ENCODE measurements around the gene HSPA8. TPM values are rescaled to one million over a fixed set of nuclear protein-coding genes. Genes with fewer than 3 reads are reported as not detected.

Gene HSPA8
- total RNA-seq, 2 experiments from 2014 or later, result 1,255 to 1,315 TPM

DNA sequence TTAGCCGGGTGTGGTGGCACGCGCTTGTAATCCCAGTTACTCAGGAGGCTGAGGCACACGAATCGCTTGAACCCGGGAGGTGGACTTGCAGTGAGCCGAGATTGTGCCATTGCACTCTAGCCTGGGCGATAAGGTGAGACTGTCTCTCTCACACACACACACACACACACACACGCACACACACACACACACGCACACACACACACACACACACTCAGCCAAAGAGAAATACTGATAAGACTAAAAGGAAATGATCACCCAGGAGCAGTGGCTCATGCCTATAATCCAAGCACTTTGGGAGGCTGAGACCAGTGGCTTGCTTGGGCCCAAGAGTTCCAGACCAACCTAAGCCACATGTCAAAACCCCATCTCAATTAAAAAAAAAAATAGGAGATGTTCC is 20.8 kb downstream of the HSPA8 start:
- no peaks in the 10 kb centered on the region for H3K36me3 Mint-ChIP-seq (ENCODE audit: low read depth)
- H3K4me3 Mint-ChIP-seq, result no peak overlapping the region
- CTCF ChIA-PET, result interaction anchor here (0.6 kb wide), 1 partner anchor 169 kb away, joined by 3 read pairs; no protein-coding TSS in a partner anchor
- no peak for DNase-seq
- no peak overlapping the region for H3K27ac Mint-ChIP-seq
- intact Hi-C loops (cut with micrococcal nuclease), result no loop called here
- H3K9me3 Mint-ChIP-seq, result no peaks in the 10 kb centered on the region
- H3K27me3 Mint-ChIP-seq (ENCODE audit: low read depth), result no peaks in the 10 kb centered on the region
- H3K4me1 Mint-ChIP-seq (ENCODE audit: low read depth), result no peaks in the 10 kb centered on the region

- intact Hi-C loops (cut with micrococcal nuclease), result no loop called here
- no peaks in the 10 kb centered on the region for H3K9me3 Mint-ChIP-seq
- DNase-seq, result no peak
- no peaks in the 10 kb centered on the region for H3K27me3 Mint-ChIP-seq (ENCODE audit: low read depth)
- no peaks in the 10 kb centered on the region for H3K4me1 Mint-ChIP-seq (ENCODE audit: low read depth)
- CTCF ChIA-PET, result no interaction called here
- H3K27ac Mint-ChIP-seq, result no peak overlapping the region
- H3K36me3 Mint-ChIP-seq (ENCODE audit: low read depth), result no peaks in the 10 kb centered on the region
- H3K4me3 Mint-ChIP-seq, result no peak overlapping the region
These were observed 21.9 kb downstream of the HSPA8 start for GRCh38 chr11:123040111-123040432.

GRCh38 chr11:123035831-123036230 is 26.1 kb downstream of the HSPA8 start:
- Mint-ChIP-seq H3K36me3 (ENCODE audit: low read depth) (no peaks in the 10 kb centered on the region), H3K4me1 (ENCODE audit: low read depth) (no peaks in the 10 kb centered on the region), H3K4me3 (no peak overlapping the region), H3K9me3 (no peaks in the 10 kb centered on the region), H3K27ac (no peak overlapping the region), H3K27me3 (ENCODE audit: low read depth) (no peaks in the 10 kb centered on the region)
- DNase-seq, result no peak
- CTCF ChIA-PET, result interaction anchor here (0.7 to 2.0 kb wide), 6 partner anchors 9 to 211 kb away, joined by 3 to 7 read pairs (median 6); no protein-coding TSS in a partner anchor
- intact Hi-C loops (cut with micrococcal nuclease), result no loop called here

GRCh38 chr11:123034597-123034996 is 27.3 kb downstream of the HSPA8 start:
- DNase-seq, result no peak
- H3K9me3 Mint-ChIP-seq, result no peaks in the 10 kb centered on the region
- no peaks in the 10 kb centered on the region for H3K36me3 Mint-ChIP-seq (ENCODE audit: low read depth)
- CTCF ChIA-PET, result interaction anchor here (0.7 to 2.0 kb wide), 5 partner anchors 9 to 168 kb away, joined by 3 to 6 read pairs (median 3); no protein-coding TSS in a partner anchor
- no peak overlapping the region for H3K27ac Mint-ChIP-seq
- no peaks in the 10 kb centered on the region for H3K27me3 Mint-ChIP-seq (ENCODE audit: low read depth)
- no peaks in the 10 kb centered on the region for H3K4me1 Mint-ChIP-seq (ENCODE audit: low read depth)
- intact Hi-C loops (cut with micrococcal nuclease), result no loop called here
- H3K4me3 Mint-ChIP-seq, result no peak overlapping the region

DNA sequence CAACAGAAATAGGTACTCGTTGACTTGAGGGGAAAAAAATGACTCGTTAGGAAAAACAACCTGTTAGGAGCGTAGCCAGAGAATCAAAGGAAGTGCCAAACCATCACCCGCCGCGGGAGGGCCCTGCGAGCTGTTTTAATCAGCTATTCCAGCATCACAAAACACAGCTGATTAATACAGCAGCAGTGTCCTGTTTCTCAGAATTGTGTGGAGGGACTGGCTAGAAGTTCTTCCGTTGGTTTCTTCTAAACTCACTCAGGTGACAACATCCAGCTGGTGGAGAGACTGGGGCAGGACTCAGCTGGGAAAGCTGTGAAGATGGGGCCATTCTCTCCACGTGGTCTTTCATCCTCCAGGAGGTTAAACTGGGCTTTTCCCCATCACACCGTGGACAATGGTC is 28.0 kb downstream of the HSPA8 start:
- H3K9me3 Mint-ChIP-seq, result no peaks in the 10 kb centered on the region
- peak; percentile 38 for DNase-seq
- no peaks in the 10 kb centered on the region for H3K27me3 Mint-ChIP-seq (ENCODE audit: low read depth)
- H3K4me3 Mint-ChIP-seq, result no peak overlapping the region
- H3K36me3 Mint-ChIP-seq (ENCODE audit: low read depth), result no peaks in the 10 kb centered on the region
- no peak overlapping the region for H3K27ac Mint-ChIP-seq
- no peaks in the 10 kb centered on the region for H3K4me1 Mint-ChIP-seq (ENCODE audit: low read depth)
- CTCF ChIA-PET, result interaction anchor here (0.5 to 2.0 kb wide), 9 partner anchors 8 to 216 kb away, joined by 3 to 6 read pairs (median 3); no protein-coding TSS in a partner anchor
- intact Hi-C loops (cut with micrococcal nuclease), result no loop called here

DNA sequence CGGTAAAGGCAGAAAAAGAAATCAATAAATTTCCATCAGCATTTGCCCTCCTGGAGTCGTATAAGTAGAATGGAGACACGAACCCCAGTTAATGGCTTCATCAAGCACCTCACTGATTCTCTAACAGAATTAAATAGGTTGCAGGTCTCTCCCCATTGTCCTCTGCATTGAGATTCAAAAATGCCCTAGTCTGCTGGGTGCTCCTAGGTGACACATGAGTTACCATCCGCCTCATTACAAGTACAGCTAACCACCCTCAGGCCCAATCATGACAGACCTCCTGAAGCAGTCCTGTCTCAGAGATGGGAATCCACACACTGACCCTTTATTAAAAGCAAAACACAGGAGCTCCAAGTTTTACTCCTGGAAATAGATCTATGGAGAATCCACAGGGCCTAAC is 31.4 kb downstream of the HSPA8 start:
- Mint-ChIP-seq H3K9me3 (no peaks in the 10 kb centered on the region), H3K27ac (no peak overlapping the region), H3K4me3 (no peak overlapping the region), H3K4me1 (ENCODE audit: low read depth) (no peaks in the 10 kb centered on the region), H3K36me3 (ENCODE audit: low read depth) (no peaks in the 10 kb centered on the region), H3K27me3 (ENCODE audit: low read depth) (no peaks in the 10 kb centered on the region)
- no peak for DNase-seq
- CTCF ChIA-PET, result interaction anchor here (0.6 to 2.3 kb wide), 6 partner anchors 10 to 181 kb away, joined by 3 to 7 read pairs (median 4); no protein-coding TSS in a partner anchor
- intact Hi-C loops (cut with micrococcal nuclease), result no loop called here

DNA sequence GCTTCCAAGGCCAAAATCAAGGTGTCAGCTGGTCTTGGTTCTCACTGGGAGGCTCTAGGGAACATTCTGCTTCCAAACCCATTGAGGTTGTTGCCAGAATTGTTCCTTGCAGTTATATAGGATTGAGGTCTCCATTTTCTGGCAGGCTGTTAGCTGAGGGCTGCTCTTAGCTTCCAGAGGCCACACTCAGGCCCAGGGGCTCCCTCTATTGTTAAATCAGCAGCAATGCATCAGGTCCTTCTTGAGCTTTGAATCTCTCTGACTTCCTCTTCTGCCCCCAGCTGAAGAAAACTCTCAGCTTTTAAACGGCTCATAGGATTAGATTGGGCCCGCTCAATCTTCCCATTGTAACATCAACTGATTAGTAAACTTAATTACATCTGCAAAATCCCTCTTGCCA is 41.0 kb downstream of the HSPA8 start:
- intact Hi-C loops (cut with micrococcal nuclease), result loop anchor here (5.0 kb wide), 2 partner anchors 139 to 394 kb away; partner anchors contain the start of gene JHY
- no peaks in the 10 kb centered on the region for H3K36me3 Mint-ChIP-seq (ENCODE audit: low read depth)
- H3K4me1 Mint-ChIP-seq (ENCODE audit: low read depth), result peaks cover 6% of the 10 kb centered on the region
- no peaks in the 10 kb centered on the region for H3K9me3 Mint-ChIP-seq
- DNase-seq, result peak; percentile 47
- CTCF ChIA-PET, result interaction anchor here (0.6 to 7.9 kb wide), 27 partner anchors 9 to 443 kb away, joined by 3 to 193 read pairs (median 4); no protein-coding TSS in a partner anchor
- no peak overlapping the region for H3K27ac Mint-ChIP-seq
- no peaks in the 10 kb centered on the region for H3K27me3 Mint-ChIP-seq (ENCODE audit: low read depth)
- H3K4me3 Mint-ChIP-seq, result no peak overlapping the region

DNA sequence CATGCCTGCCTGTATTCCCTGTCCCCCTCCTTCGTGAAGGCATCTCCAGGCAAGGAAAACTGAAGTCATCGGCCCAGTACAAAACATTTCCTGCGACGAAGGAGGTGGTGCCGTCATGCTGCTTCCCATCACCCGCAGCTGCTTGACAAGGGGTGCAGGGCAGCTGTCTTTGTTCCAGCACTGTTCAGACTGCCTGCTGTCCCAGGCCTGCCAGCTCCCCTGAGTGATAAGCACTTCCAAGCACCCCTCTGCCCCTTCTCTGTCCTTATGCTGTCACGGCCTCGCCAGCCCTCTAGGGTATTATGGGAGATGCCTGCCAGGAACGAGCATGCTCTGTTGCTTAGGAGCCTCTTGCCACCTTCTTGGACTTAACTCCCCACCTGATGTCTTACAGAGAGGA is 43.2 kb downstream of the HSPA8 start:
- H3K4me3 Mint-ChIP-seq, result no peak overlapping the region
- intact Hi-C loops (cut with micrococcal nuclease), result no loop called here
- peaks cover 6% of the 10 kb centered on the region for H3K4me1 Mint-ChIP-seq (ENCODE audit: low read depth)
- H3K36me3 Mint-ChIP-seq (ENCODE audit: low read depth), result no peaks in the 10 kb centered on the region
- no peak overlapping the region for H3K27ac Mint-ChIP-seq
- H3K27me3 Mint-ChIP-seq (ENCODE audit: low read depth), result no peaks in the 10 kb centered on the region
- DNase-seq, result no peak
- CTCF ChIA-PET, result interaction anchor here (1.1 to 7.9 kb wide), 2 partner anchors 106 to 157 kb away, joined by 3 to 193 read pairs; no protein-coding TSS in a partner anchor
- H3K9me3 Mint-ChIP-seq, result no peaks in the 10 kb centered on the region

- Mint-ChIP-seq H3K27me3 (ENCODE audit: low read depth) (no peaks in the 10 kb centered on the region), H3K9me3 (no peaks in the 10 kb centered on the region), H3K4me3 (no peak overlapping the region), H3K36me3 (ENCODE audit: low read depth) (no peaks in the 10 kb centered on the region), H3K4me1 (ENCODE audit: low read depth) (no peaks in the 10 kb centered on the region), H3K27ac (no peak overlapping the region)
- CTCF ChIA-PET, result interaction anchor here (0.5 to 1.0 kb wide), 2 partner anchors 10 to 42 kb away, joined by 3 to 4 read pairs; no protein-coding TSS in a partner anchor
- intact Hi-C loops (cut with micrococcal nuclease), result no loop called here
- DNase-seq, result no peak
These were observed 50.4 kb downstream of the HSPA8 start for GRCh38 chr11:123011510-123011909.

Other genes starting within 250 kb of the HSPA8 start
- gene CRTAM, start 223.6 kb downstream of the HSPA8 start, total RNA-seq, result under 1 TPM; 0.20 to 0.38 TPM
- gene JHY, start 179.4 kb downstream of the HSPA8 start, total RNA-seq, result under 1 TPM; 0.89 to 0.98 TPM
- gene BSX, start 80.3 kb downstream of the HSPA8 start, total RNA-seq, result not detected
- under 1 TPM; 0.14 to 0.15 TPM for gene CLMP, start 133.1 kb upstream of the HSPA8 start, total RNA-seq

Data from activated naive CD4-positive, alpha-beta T cell treated with anti-CD3 and anti-CD28 coated beads for 36 hours (primary cell).